Glomerular visceral epithelial cell (primary cell): Measurements from ENCODE around the gene PNPLA6.

Experiments
- DNase-seq: peaks from one replicate; pipeline ENCODE4 v3.0.0-alpha.2; 2016; ENCODE audit errors: extremely low spot score

Gene PNPLA6

DNA sequence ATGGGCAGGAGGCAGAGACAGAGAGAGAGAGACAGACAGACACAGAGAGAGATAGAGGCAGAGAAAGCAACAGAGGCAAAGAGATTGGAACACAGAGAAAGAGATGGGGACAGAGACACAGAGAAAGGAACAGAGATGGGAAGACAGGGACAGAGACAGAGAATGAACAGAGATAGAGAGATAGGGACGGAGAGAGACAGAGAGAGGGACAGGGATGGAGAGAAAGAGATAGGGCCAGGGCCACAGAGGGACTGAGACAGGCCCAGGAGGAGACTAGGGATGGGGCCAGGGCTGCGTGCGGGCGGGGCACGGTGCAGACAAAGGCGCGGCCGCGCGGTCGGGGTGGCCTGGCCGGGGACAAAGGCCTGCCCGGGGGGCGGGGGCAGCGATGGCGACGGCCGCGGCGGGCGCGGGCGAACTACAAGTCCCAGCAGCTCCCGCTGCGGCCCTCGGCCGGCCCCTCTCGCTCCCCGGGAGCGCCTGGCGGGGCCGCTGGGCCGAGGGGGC is 19.8 kb upstream of the PNPLA6 start, which contains the start of gene ZNF358:
TSS of gene ZNF358 (plus strand) at position 459 of the 507 bp plus-strand sequence. CDS start 3,140 bp downstream, outside the sequence.
- DNase-seq: peak; percentile 77

GRCh38 chr19:7516333-7516732 is 19.2 kb upstream of the PNPLA6 start:
- no peak for DNase-seq

DNA sequence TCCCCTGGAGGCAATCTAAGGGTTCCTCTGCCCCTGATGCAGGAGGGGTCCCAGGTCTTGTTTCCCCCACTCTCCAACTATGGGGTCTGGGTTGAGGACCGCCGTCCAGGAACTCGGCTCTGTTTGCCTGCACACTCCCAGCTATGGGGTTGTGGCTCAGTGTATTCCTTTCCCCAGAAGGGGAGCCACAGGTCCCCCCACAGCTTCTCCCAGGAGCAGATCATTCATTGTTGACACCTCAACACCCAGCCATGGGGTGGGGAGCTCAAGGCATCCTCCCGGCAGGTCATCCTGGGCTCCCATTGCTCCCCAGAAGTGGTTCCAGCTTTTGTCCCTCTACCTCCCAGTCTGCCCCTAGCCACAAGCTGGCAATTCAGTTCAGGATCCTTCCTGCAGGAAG is 18.6 kb upstream of the PNPLA6 start:
- no peak for DNase-seq

GRCh38 chr19:7519361-7520130 is 16.0 kb upstream of the PNPLA6 start:
- no peak for DNase-seq

GRCh38 chr19:7520131-7521051 is 15.1 kb upstream of the PNPLA6 start:
- no peak for DNase-seq

- no peak for DNase-seq
Measured at GRCh38 chr19:7521551-7522071, 13.9 kb upstream of the PNPLA6 start.

DNA sequence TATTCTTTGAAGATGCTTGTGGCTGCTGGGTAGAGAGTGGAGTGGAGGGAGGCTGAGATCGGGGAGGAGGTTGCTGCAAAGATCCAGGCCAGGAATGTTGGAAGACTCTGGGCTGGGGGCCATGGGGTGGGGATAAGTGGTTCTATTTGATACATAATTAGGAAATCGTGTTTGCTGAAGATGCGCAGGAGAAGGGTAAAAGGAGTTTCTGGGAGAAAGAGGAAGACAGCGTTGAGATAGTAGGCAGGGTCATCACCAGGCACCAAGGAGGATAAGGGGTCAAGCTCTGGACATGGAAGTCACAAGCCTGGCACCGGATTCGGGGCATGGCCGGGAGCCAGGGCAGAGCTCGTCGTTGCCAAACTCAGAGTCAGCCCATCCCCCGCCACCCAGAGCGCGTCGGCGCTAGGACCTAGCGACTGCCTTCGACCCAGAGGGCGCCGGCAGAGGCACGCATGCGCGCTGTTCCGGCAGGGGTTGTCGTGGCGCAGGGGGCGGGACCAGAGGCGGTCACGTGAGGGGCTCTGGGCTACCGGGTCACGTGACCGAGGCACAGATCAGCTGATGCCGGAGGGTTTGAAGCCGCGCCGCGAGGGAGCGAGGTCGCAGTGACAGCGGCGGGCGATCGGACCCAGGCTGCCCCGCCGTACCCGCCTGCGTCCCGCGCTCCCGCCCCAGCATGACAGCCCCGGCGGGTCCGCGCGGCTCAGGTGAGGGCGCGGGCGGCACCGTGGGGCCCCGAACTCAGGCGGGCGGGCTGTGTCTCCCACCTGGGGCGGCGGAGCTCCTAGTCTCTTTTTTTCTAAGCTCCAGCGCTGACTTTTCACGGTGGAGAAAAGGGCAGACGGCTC is 13.2 kb upstream of the PNPLA6 start, which contains the start of gene MCOLN1:
TSS of gene MCOLN1 (plus strand) at position 553 of the 851 bp plus-strand sequence. CDS start at position 680, 127 bp downstream.
- peak; percentile 98 for DNase-seq

DNA sequence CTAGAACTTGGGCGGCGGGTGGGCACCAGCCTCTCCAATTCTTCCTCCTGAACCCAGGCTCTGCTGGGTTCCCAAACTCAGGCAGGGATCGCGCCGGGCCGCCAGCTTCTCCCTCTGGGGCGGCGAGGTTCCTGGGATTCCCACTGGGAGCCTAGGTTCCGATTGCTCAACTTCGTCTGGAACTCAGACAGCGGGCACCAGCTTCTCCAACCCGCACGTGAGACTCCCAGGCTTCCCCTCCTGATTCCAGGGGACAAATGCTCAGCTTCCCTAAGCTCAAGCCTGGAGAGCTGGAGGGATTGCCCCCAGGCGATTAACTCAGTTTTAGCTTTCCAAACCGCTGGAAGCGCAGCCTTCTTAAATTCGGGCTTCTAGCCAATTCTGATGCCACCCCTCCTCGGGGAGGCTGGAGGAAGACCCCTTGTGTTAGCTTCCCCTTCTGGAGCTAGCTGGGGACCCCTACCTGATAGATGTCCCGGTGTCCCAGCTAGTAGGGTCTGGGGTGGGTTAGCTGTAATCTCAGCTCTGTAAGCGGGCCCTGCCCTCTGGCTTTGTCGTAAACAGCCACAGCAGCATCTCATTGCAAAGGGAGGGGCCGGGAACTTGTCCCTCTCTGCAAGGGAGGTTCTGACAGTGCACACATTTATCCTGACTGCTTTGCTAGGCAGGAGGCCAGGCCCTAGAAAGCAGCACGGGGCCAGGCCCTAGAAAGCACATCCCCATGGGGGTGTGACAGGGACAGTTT is 12.4 kb upstream of the PNPLA6 start:
- DNase-seq: no peak

DNA sequence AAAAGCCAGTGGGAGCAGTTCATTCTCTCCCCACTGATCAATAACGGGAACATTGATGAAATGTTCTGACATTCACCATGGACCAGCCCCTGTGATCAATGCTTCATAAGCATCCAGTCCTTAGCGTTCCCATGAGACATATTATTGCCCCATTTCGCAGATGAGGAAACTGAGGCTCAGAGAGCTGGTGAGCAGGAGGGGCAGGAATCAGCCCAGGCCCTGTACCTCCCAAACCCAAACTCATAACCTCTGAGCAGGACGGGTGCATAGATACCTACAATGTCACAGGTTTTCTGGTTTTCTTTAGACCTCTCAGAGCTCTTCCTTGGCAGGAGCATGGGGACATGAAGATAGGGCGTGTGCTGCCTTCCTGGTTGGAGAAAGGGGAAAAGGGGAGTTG is 11.0 kb upstream of the PNPLA6 start:
- no peak for DNase-seq

DNA sequence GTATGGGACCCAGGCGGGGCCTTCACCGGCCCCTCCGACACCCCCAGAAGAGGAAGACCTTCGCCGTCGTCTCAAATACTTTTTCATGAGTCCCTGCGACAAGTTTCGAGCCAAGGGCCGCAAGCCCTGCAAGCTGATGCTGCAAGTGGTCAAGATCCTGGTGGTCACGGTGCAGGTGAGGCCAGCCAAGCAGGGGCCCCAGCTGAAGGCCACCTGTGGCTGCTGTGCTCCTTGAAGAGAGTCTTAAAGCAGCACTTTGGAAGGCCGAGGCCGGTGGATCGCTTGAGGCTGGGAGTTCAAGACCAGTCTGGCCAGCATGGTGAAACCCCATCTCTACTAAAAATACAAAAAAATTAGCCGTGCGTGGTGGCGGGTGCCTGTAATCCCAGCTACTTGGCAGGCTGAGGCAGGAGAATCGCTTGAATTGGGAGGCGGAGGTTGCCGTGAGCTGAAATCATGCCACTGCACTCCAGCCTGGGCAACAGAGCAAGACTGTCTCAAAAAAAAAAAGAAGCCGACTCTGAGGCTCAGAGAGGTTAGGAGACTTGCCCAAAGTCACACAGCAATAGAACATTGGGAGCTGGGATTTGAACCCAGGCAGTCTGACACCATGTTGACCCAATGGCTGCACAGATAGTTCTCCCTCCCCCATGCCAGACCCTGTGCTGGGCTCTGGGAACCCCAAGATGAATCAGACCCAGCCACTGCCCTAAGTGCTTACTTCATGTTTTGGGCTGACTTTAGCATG is 10.4 kb upstream of the PNPLA6 start:
- no peak for DNase-seq

- DNase-seq: no peak
Measured at GRCh38 chr19:7526059-7526929, 9.2 kb upstream of the PNPLA6 start.

- DNase-seq: no peak
Measured at GRCh38 chr19:7527516-7528191, 7.9 kb upstream of the PNPLA6 start.

DNA sequence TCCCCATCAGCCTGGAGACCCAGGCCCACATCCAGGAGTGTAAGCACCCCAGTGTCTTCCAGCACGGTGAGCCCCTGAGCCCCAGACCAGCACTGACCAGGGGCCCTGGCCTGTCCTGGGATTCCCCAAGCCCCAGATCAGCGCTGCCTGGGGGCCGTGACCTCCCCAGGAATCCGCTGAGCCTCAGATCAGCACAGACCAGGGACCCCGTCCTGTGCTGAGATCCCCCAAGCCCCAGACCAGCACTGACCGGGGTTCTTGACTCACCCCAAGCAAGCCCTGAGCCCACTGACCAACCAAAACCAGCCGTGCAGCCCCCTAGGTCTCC is 7.4 kb upstream of the PNPLA6 start:
- no peak for DNase-seq

- no peak for DNase-seq
Measured at GRCh38 chr19:7528522-7529245, 6.8 kb upstream of the PNPLA6 start.

GRCh38 chr19:7529246-7529600 is 6.3 kb upstream of the PNPLA6 start:
- no peak for DNase-seq

- DNase-seq: no peak
Measured at GRCh38 chr19:7529610-7530490, 5.7 kb upstream of the PNPLA6 start.
